H1 (cell line): ENCODE data around the gene PRKCH. TPM values are rescaled to one million over a fixed set of nuclear protein-coding genes. Genes with fewer than 3 reads are reported as not detected.

ENCODE experiments used
- CTCF ChIA-PET: fragments of 300-600 bp; sonication (Branson Sonifier 250); formaldehyde crosslinking; loops from one replicate; lab custom pipeline; 2021; ENCODE audit not compliant: partially characterized antibody; lab: Charles Lee
- POLR2A ChIA-PET: fragments of 300-600 bp; sonication (Branson Sonifier 250); formaldehyde crosslinking; loops from one replicate; lab custom pipeline; 2021; ENCODE audit warnings: inconsistent platforms; ENCODE audit not compliant: partially characterized antibody; lab: Charles Lee
- DNase-seq, 2 experiments: peaks; one replicate each; pipeline versions ENCODE4 v3.0.0 to v3.0.0-alpha.2; 2010 to 2022; ENCODE audit warnings: low spot score in 2 of 2, low read depth in 1 of 2, mixed read lengths in 1 of 2
- FAIRE-seq: peaks from 2 replicates; lab custom pipeline; 2011; peaks lifted over from hg19 to GRCh38; lab: Jason Lieb, UNC
- H2AFZ ChIP-seq: 2 replicates; pipeline ENCODE4 v1.8.1; 2012; ENCODE audit warnings: low read length, inconsistent platforms
- H2AK5ac ChIP-seq: 2 replicates; pipeline ENCODE4 v1.6.1; 2013; ENCODE audit warnings: low read depth, low read length
- H2BK120ac ChIP-seq: replicated peaks from 2 replicates; pipeline ENCODE3; 2013; ENCODE audit warnings: low read depth, low read length, inconsistent platforms
- H2BK12ac ChIP-seq: 2 replicates; pipeline ENCODE4 v1.6.1; 2013; ENCODE audit warnings: low read depth, low read length
- H2BK15ac ChIP-seq: 2 replicates; pipeline ENCODE4 v1.6.1; 2013; ENCODE audit warnings: low read length
- H2BK20ac ChIP-seq: 2 replicates; pipeline ENCODE4 v1.6.1; 2013; ENCODE audit warnings: low read length
- H2BK5ac ChIP-seq: 2 replicates; pipeline ENCODE4 v1.6.1; 2013; ENCODE audit warnings: low read depth, low read length
- H3K14ac ChIP-seq: 2 replicates; pipeline ENCODE4 v1.6.1; 2013; ENCODE audit warnings: inconsistent platforms; ENCODE audit not compliant: insufficient read length
- H3K18ac ChIP-seq: 2 replicates; pipeline ENCODE4 v1.6.1; 2013; ENCODE audit warnings: low read length; ENCODE audit errors: extremely low read depth
- H3K23ac ChIP-seq: 2 replicates; pipeline ENCODE4 v1.6.1; 2013; ENCODE audit warnings: inconsistent platforms; ENCODE audit not compliant: insufficient read length
- H3K23me2 ChIP-seq: 2 replicates; pipeline ENCODE4 v1.6.1; 2013; ENCODE audit warnings: low read depth, low read length
- H3K27ac ChIP-seq: 2 replicates; pipeline ENCODE4 v1.6.1; 2011; ENCODE audit warnings: low read depth, low read length, inconsistent platforms
- H3K27me3 ChIP-seq, 4 experiments: replicated peaks in 1 of 4; 1 replicate in 1 of 4; 2 replicates in 3 of 4; pipeline versions ENCODE4 v1.6.1 to v1.8.1; 2011 to 2013; ENCODE audit warnings: low read length in 3 of 4, mild to moderate bottlenecking in 3 of 4, inconsistent platforms in 2 of 4, mixed read lengths in 2 of 4, moderate library complexity in 1 of 4; ENCODE audit not compliant: control insufficient read depth in 3 of 4, insufficient read depth in 3 of 4; ENCODE audit errors: extremely low read depth in 1 of 4
- H3K36me3 ChIP-seq, 4 experiments: 2 replicates each; pipeline versions ENCODE4 v1.6.1 to v1.8.1; 2011 to 2013; ENCODE audit warnings: mild to moderate bottlenecking in 4 of 4, low read length in 3 of 4, moderate library complexity in 2 of 4, control low read depth in 1 of 4, inconsistent platforms in 1 of 4; ENCODE audit not compliant: insufficient read depth in 4 of 4, control insufficient read depth in 2 of 4
- H3K4ac ChIP-seq: replicated peaks from 2 replicates; pipeline ENCODE3; 2013; ENCODE audit warnings: low read length, low read depth, mixed read lengths, inconsistent platforms; ENCODE audit not compliant: insufficient read length
- H3K4me1 ChIP-seq, 4 experiments: replicated peaks in 1 of 4; 1 replicate in 1 of 4; 2 replicates in 3 of 4; pipeline versions ENCODE4 v1.6.1 to v1.8.1; 2011 to 2013; ENCODE audit warnings: low read length in 3 of 4, inconsistent platforms in 2 of 4, mixed read lengths in 1 of 4; ENCODE audit not compliant: insufficient read depth in 4 of 4, control insufficient read depth in 3 of 4
- H3K4me2 ChIP-seq, 2 experiments: 2 replicates each; pipeline versions ENCODE4 v1.6.1 to v1.8.1; 2011 to 2013; ENCODE audit warnings: low read depth in 2 of 2, low read length in 2 of 2, control low read depth in 1 of 2, inconsistent platforms in 1 of 2, mild to moderate bottlenecking in 1 of 2; ENCODE audit not compliant: insufficient read depth in 1 of 2
- H3K4me3 ChIP-seq, 4 experiments: fragments of 200-600, 300-600 bp in 1 of 4; sonication (generic), shearing (Covaris generic), sonication (Bioruptor Twin) in 1 of 4; 2 replicates each; pipeline versions ENCODE4 v1.5.1 to v1.8.1; 2011 to 2016; ENCODE audit warnings: low read length in 4 of 4, low read depth in 3 of 4, control low read depth in 2 of 4, inconsistent platforms in 2 of 4, mild to moderate bottlenecking in 2 of 4, mixed read lengths in 1 of 4, moderate library complexity in 1 of 4; ENCODE audit not compliant: insufficient read depth in 2 of 4; ENCODE audit errors: extremely low read depth in 1 of 4
- H3K56ac ChIP-seq: replicated peaks from 2 replicates; pipeline ENCODE3; 2013; ENCODE audit warnings: low read depth, mild to moderate bottlenecking, mixed read lengths, low read length, inconsistent platforms; ENCODE audit not compliant: insufficient read length
- H3K79me1 ChIP-seq: 2 replicates; pipeline ENCODE4 v1.6.1; 2013; ENCODE audit warnings: low read depth, low read length, control low read depth
- H3K79me2 ChIP-seq, 2 experiments: 2 replicates each; pipeline versions ENCODE4 v1.6.1 to v1.8.1; 2012 to 2013; ENCODE audit warnings: low read length in 2 of 2, mild to moderate bottlenecking in 2 of 2, inconsistent platforms in 1 of 2; ENCODE audit not compliant: insufficient read depth in 2 of 2, control insufficient read depth in 1 of 2
- H3K9ac ChIP-seq, 4 experiments: replicated peaks in 1 of 4; 1 replicate in 1 of 4; 2 replicates in 3 of 4; pipeline versions ENCODE4 v1.6.1 to v1.8.1; 2011 to 2013; ENCODE audit warnings: low read depth in 3 of 4, low read length in 3 of 4, control low read depth in 2 of 4, mild to moderate bottlenecking in 2 of 4, moderate library complexity in 2 of 4, inconsistent platforms in 1 of 4; ENCODE audit errors: extremely low read depth in 1 of 4
- H3K9me3 ChIP-seq, 2 experiments: 2 replicates each; pipeline versions ENCODE4 v1.6.1 to v1.8.1; 2012 to 2013; ENCODE audit warnings: mild to moderate bottlenecking in 2 of 2, moderate library complexity in 2 of 2, control low read depth in 1 of 2, inconsistent platforms in 1 of 2, low read depth in 1 of 2, low read length in 1 of 2, mixed read lengths in 1 of 2; ENCODE audit not compliant: insufficient read depth in 2 of 2
- H4K20me1 ChIP-seq, 2 experiments: replicated peaks in 1 of 2; 2 replicates each; pipeline versions ENCODE3 to v1.8.1; 2011 to 2013; ENCODE audit warnings: inconsistent platforms in 2 of 2, low read length in 2 of 2, mild to moderate bottlenecking in 1 of 2; ENCODE audit not compliant: insufficient read depth in 2 of 2, control insufficient read depth in 1 of 2
- H4K5ac ChIP-seq: 2 replicates; pipeline ENCODE4 v1.6.1; 2013; ENCODE audit warnings: low read length, low read depth, mixed read lengths, inconsistent platforms; ENCODE audit not compliant: insufficient read length
- H4K8ac ChIP-seq: 2 replicates; pipeline ENCODE4 v1.8.0; 2013; ENCODE audit warnings: mild to moderate bottlenecking, moderate library complexity, low read length, inconsistent platforms; ENCODE audit not compliant: insufficient read depth; ENCODE audit errors: extremely low read depth
- H4K91ac ChIP-seq: replicated peaks from 2 replicates; pipeline ENCODE3; 2013; ENCODE audit warnings: low read length, mixed read lengths, inconsistent platforms; ENCODE audit not compliant: insufficient read length
- BCL11A ChIP-seq, 2 experiments: IDR thresholded peaks; one replicate each; pipeline ENCODE4 v1.6.1; 2011; ENCODE audit warnings: low read depth in 2 of 2, low read length in 2 of 2, mild to moderate bottlenecking in 2 of 2
- BRCA1 ChIP-seq: IDR thresholded peaks from 2 replicates; pipeline ENCODE4 v1.6.1; 2012; ENCODE audit warnings: low read depth, low read length, improper control_type of control experiment
- FOSL1 ChIP-seq: IDR thresholded peaks from 2 replicates; pipeline ENCODE4 v1.6.1; 2011; ENCODE audit warnings: mild to moderate bottlenecking, low read depth, low read length, moderate library complexity; ENCODE audit not compliant: insufficient read depth
- HDAC2 ChIP-seq, 2 experiments: fragments of 300-600 bp in 1 of 2; sonication (generic) in 1 of 2; IDR thresholded peaks; 2 replicates each; pipeline ENCODE4 v1.6.1; 2011 to 2012; ENCODE audit warnings: low read depth in 2 of 2, low read length in 2 of 2, mild to moderate bottlenecking in 2 of 2, moderate library complexity in 2 of 2, borderline replicate concordance in 1 of 2, inconsistent platforms in 1 of 2
- HDAC6 ChIP-seq: IDR thresholded peaks from one replicate; pipeline ENCODE4 v1.7.1; 2012; ENCODE audit warnings: low read depth, mild to moderate bottlenecking, inconsistent platforms, low read length, moderate library complexity
- KDM4A ChIP-seq: IDR thresholded peaks from one replicate; pipeline ENCODE4 v1.7.1; 2012; ENCODE audit warnings: low read depth, mild to moderate bottlenecking, moderate library complexity, low read length, inconsistent platforms; ENCODE audit not compliant: severe bottlenecking
- MAX ChIP-seq: IDR thresholded peaks from 2 replicates; pipeline ENCODE4 v1.6.1; 2012; ENCODE audit warnings: inconsistent platforms
- RFX5 ChIP-seq: IDR thresholded peaks from 2 replicates; pipeline ENCODE4 v1.6.1; 2011; ENCODE audit warnings: low read depth, low read length, improper control_type of control experiment, borderline replicate concordance
- SUZ12 ChIP-seq: fragments of 200-600 bp; sonication (generic); IDR thresholded peaks from 2 replicates; pipeline ENCODE4 v1.6.1; 2012; ENCODE audit warnings: mild to moderate bottlenecking, inconsistent platforms, low read length, moderate library complexity, mixed read lengths
- TCF12 ChIP-seq: IDR thresholded peaks from 2 replicates; pipeline ENCODE4 v1.6.1; 2011; ENCODE audit warnings: low read depth, mild to moderate bottlenecking, low read length
- WGBS, 2 experiments: shearing (Covaris generic) in 1 of 2; methylation state at CpG; one replicate each; pipeline versions ENCODE4 v1.1.6 to v1.1.7; 2013 to 2015; ENCODE audit warnings: low lambda C conversion rate in 2 of 2, mixed read lengths in 2 of 2, inconsistent platforms in 1 of 2, low coverage in 1 of 2, missing lambda C conversion rate in 1 of 2; ENCODE audit not compliant: insufficient replicate concordance in 2 of 2, insufficient coverage in 1 of 2, insufficient read length in 1 of 2; ENCODE audit errors: extremely low coverage in 1 of 2, missing lambda C conversion rate in 1 of 2; 5-methylcytosine and 5-hydroxymethylcytosine counted together
- polyA plus RNA-seq, 7 experiments: library from polyadenylated mRNA; depleted of rRNA in 3 of 7; stranded (reverse) in 5 of 7; unstranded in 2 of 7; fragments of >200 nt in 5 of 7; fragments of 200-250 nt in 2 of 7; gene quantifications; 1 replicate in 5 of 7; 2 replicates in 1 of 7; 4 replicates in 1 of 7; pipeline versions ENCODE4 v1.2.1 to v1.2.3, GENCODE V29; 2011 to 2013; ENCODE audit warnings: missing spikeins in 2 of 7, mixed read lengths in 2 of 7
- total RNA-seq: library from RNA; stranded (reverse); fragmentation: NEBNext Ultra II Directional; extraction: Animal tissue kit (Norgen Biotek cat#: 25700); gene quantifications from 2 replicates; pipeline ENCODE4 v1.2.1, GENCODE V29; 2021

The PRKCH gene
- total and polyA plus RNA-seq, 2 of the 8 experiments (the other 6 are each of a cell fraction or from before 2014, with no cell fraction given): 6.4 to 7.0 TPM

GRCh38 chr14:61280526-61281185 is 40.7 kb upstream of the PRKCH start:
- Histone ChIP-seq H3K4me2 (peak overlapping the region; percentile 77 to 81), H2AK5ac (no peak overlapping the region), H3K56ac (peak overlapping the region; percentile 84), H4K5ac (no peak overlapping the region), H4K91ac (no peak overlapping the region), H3K79me1 (no peaks in the 10 kb centered on the region), H2BK5ac (peak overlapping the region; percentile 75; the same call in 1 of the 2 replicates), H3K27ac (no peak overlapping the region), H3K9me3 (no peaks in the 10 kb centered on the region), H2BK12ac (peak overlapping the region; percentile 7; the same call in 1 of the 2 replicates), H3K4me1 (peaks cover 0 to 4% (median 1%) of the 10 kb centered on the region in 4 experiments; a peak in 3 of 7 replicates), H3K79me2 (no peaks in the 10 kb centered on the region), H3K23me2 (peaks cover 10% of the 10 kb centered on the region; the same call in 1 of the 2 replicates), H3K18ac (0 out of 2 replicates have a peak overlapping the region, but pooled peaks have one; percentile 54), H4K8ac (peak overlapping the region; percentile 92), H3K36me3 (no peaks in the 10 kb centered on the region), H3K27me3 (peaks cover 11 to 22% (median 19%) of the 10 kb centered on the region in 4 experiments; a peak in 6 of 7 replicates), H2AFZ (peak overlapping the region; percentile 67; the same call in 1 of the 2 replicates), H2BK20ac (no peak overlapping the region), H3K4ac (no peak overlapping the region), H3K9ac (peak overlapping the region in 3 of 4 experiments; percentile 10 to 70 (median 27); a peak in 3 of 7 replicates), H4K20me1 (peaks cover 2 to 5% of the 10 kb centered on the region in 2 experiments), H3K23ac (no peak overlapping the region), H3K4me3 (peak overlapping the region; percentile 59 to 74 (median 62)), H2BK15ac (peak overlapping the region; percentile 90; the same call in 1 of the 2 replicates), H3K14ac (no peak overlapping the region), H2BK120ac (no peak overlapping the region)
- no peak for FAIRE-seq
- peak in 1 of 2 experiments; percentile 79 for DNase-seq
- ChIA-PET CTCF (interaction anchor here (1.0 to 7.0 kb wide), 8 partner anchors 11 to 190 kb away, joined by 3 to 52 read pairs (median 3); no protein-coding TSS in a partner anchor), POLR2A (interaction anchor here (1.2 kb wide), 1 partner anchor 9 kb away, joined by 4 read pairs; no protein-coding TSS in a partner anchor)
- 3% methylated on average over 60 of the region's 81 CpGs; no CpG with 5 or more reads in 1 of the 2 experiments for WGBS, 2 experiments
- TF ChIP-seq SUZ12: peak; percentile 61; the same call in 1 of the 2 replicates
- TF ChIP-seq FOSL1: no peak
- peak; percentile 55 for TF ChIP-seq MAX
- TF ChIP-seq TCF12: no peak
- peak; percentile 90 for TF ChIP-seq KDM4A
- TF ChIP-seq HDAC2 (IDR thresholded peaks at IDR 0.05; ENCODE audit: borderline replicate concordance in 1 of 2, low read depth in 2 of 2, low read length in 2 of 2): peak in 1 of 2 experiments; percentile 89; a peak in 1 of 4 replicates
- TF ChIP-seq RFX5: no peak
- no peak for TF ChIP-seq BCL11A (IDR thresholded peaks at IDR 0.05; ENCODE audit: low read depth in 2 of 2, low read length in 2 of 2)
- no peak for TF ChIP-seq HDAC6
- no peak for TF ChIP-seq BRCA1
